Measurements from ENCODE around the gene TNS1.

The TNS1 gene

GRCh38 chr2:217956586-217957457 lies 46.0 kb downstream of the TNS1 start:
- no peak for DNase-seq (ENCODE audit: low read depth in 2 of 2)

GRCh38 chr2:217955881-217956493 lies 46.8 kb downstream of the TNS1 start:
- no peak for DNase-seq (ENCODE audit: low read depth in 2 of 2)

GRCh38 chr2:217954971-217955740 lies 47.6 kb downstream of the TNS1 start:
- DNase-seq (ENCODE audit: low read depth in 2 of 2) = no peak

GRCh38 chr2:217954469-217954868 lies 48.3 kb downstream of the TNS1 start:
- DNase-seq (ENCODE audit: low read depth in 2 of 2) = no peak

GRCh38 chr2:217954051-217954450 lies 48.7 kb downstream of the TNS1 start:
- no peak for DNase-seq (ENCODE audit: low read depth in 2 of 2)

- no peak for DNase-seq (ENCODE audit: low read depth in 2 of 2)
Observed at GRCh38 chr2:217953531-217953932, 49.3 kb downstream of the TNS1 start.

GRCh38 chr2:217953011-217953481 lies 49.7 kb downstream of the TNS1 start:
- DNase-seq (ENCODE audit: low read depth in 2 of 2) = no peak

GRCh38 chr2:217952409-217952808 lies 50.4 kb downstream of the TNS1 start:
- DNase-seq (ENCODE audit: low read depth in 2 of 2) = no peak

GRCh38 chr2:217951521-217952247 lies 51.1 kb downstream of the TNS1 start:
- no peak for DNase-seq (ENCODE audit: low read depth in 2 of 2)

GRCh38 chr2:217951091-217951490 lies 51.7 kb downstream of the TNS1 start:
- DNase-seq (ENCODE audit: low read depth in 2 of 2) = no peak

- DNase-seq (ENCODE audit: low read depth in 2 of 2) = no peak
Observed at GRCh38 chr2:217950401-217950871, 52.4 kb downstream of the TNS1 start.

- DNase-seq (ENCODE audit: low read depth in 2 of 2) = no peak
Observed at GRCh38 chr2:217949447-217949846, 53.3 kb downstream of the TNS1 start.

- no peak for DNase-seq (ENCODE audit: low read depth in 2 of 2)
Observed at GRCh38 chr2:217948897-217949296, 53.9 kb downstream of the TNS1 start.

- no peak for DNase-seq (ENCODE audit: low read depth in 2 of 2)
Observed at GRCh38 chr2:217948351-217948791, 54.4 kb downstream of the TNS1 start.

GRCh38 chr2:217947383-217948350 lies 55.1 kb downstream of the TNS1 start:
- DNase-seq (ENCODE audit: low read depth in 2 of 2) = no peak

- DNase-seq (ENCODE audit: low read depth in 2 of 2) = no peak
Observed at GRCh38 chr2:217946051-217946450, 56.7 kb downstream of the TNS1 start.

- DNase-seq (ENCODE audit: low read depth in 2 of 2) = no peak
Observed at GRCh38 chr2:217945530-217945929, 57.3 kb downstream of the TNS1 start.

- no peak for DNase-seq (ENCODE audit: low read depth in 2 of 2)
Observed at GRCh38 chr2:217944923-217945322, 57.9 kb downstream of the TNS1 start.

GRCh38 chr2:217944366-217944765 lies 58.4 kb downstream of the TNS1 start:
- no peak for DNase-seq (ENCODE audit: low read depth in 2 of 2)

All from fibroblast of skin of left biceps (primary cell).